OCI-LY1 (cell line): Measurements from ENCODE around the gene SELE.

Experiments used
- H2AFZ ChIP-seq: fragments of 200-600 bp; sonication (generic), shearing (Covaris generic); 2 replicates; pipeline ENCODE4 v1.6.0; 2014; ENCODE audit warnings: antibody characterized with exemption, mild to moderate bottlenecking, low read length
- H3F3A ChIP-seq: fragments of 200-600 bp; sonication (generic), shearing (Covaris generic); 2 replicates; pipeline ENCODE4 v1.6.0; 2014; ENCODE audit warnings: mild to moderate bottlenecking, antibody characterized with exemption, low read length, moderate library complexity; ENCODE audit not compliant: insufficient read depth
- H3K27ac ChIP-seq: fragments of 200-600 bp; sonication (generic); 2 replicates; pipeline ENCODE4 v1.5.1; 2014; ENCODE audit warnings: low read length, mixed run types, mild to moderate bottlenecking, low read depth; ENCODE audit not compliant: poor library complexity, severe bottlenecking
- H3K27me3 ChIP-seq: fragments of 200-600 bp; sonication (generic); 2 replicates; pipeline ENCODE4 v1.6.0; 2014; ENCODE audit warnings: antibody characterized with exemption, mild to moderate bottlenecking, low read length, moderate library complexity; ENCODE audit not compliant: insufficient read depth
- H3K36me3 ChIP-seq: fragments of 200-600 bp; sonication (generic); 2 replicates; pipeline ENCODE4 v1.6.1; 2014; ENCODE audit warnings: mild to moderate bottlenecking, antibody characterized with exemption, low read length, moderate library complexity, mixed read lengths; ENCODE audit not compliant: insufficient read depth
- H3K4me1 ChIP-seq: fragments of 200-600 bp; sonication (generic); 2 replicates; pipeline ENCODE4 v1.5.1; 2014; ENCODE audit warnings: mild to moderate bottlenecking, low read length, moderate library complexity; ENCODE audit not compliant: insufficient read depth, severe bottlenecking
- H3K4me2 ChIP-seq: fragments of 200-600 bp; sonication (generic), shearing (Covaris generic); 2 replicates; pipeline ENCODE4 v1.6.1; 2014; ENCODE audit warnings: low read length
- H3K4me3 ChIP-seq: fragments of 200-600 bp; sonication (generic); 2 replicates; pipeline ENCODE4 v1.5.1; 2014; ENCODE audit warnings: low read length, low read depth, mild to moderate bottlenecking, mixed read lengths; ENCODE audit not compliant: poor library complexity, severe bottlenecking
- H3K79me2 ChIP-seq: fragments of 200-600 bp; shearing (Covaris generic); 2 replicates; pipeline ENCODE4 v1.6.1; 2016; ENCODE audit warnings: mixed run types, low read length, mixed read lengths; ENCODE audit not compliant: insufficient read depth
- H3K9ac ChIP-seq: fragments of 200-600 bp; sonication (generic), shearing (Covaris generic); 2 replicates; pipeline ENCODE4 v1.6.1; 2014; ENCODE audit warnings: mild to moderate bottlenecking, low read length, mixed read lengths
- H3K9me2 ChIP-seq: fragments of 200-600 bp; sonication (generic), shearing (Covaris generic); 2 replicates; pipeline ENCODE4 v1.6.1; 2014; ENCODE audit warnings: low read depth, mild to moderate bottlenecking, low read length, mixed read lengths
- H3K9me3 ChIP-seq: fragments of 200-600 bp; shearing (Covaris generic); 2 replicates; pipeline ENCODE4 v1.6.1; 2014; ENCODE audit warnings: low read length, mixed read lengths
- H4K20me1 ChIP-seq: fragments of 200-600 bp; sonication (generic), shearing (Covaris generic); 2 replicates; pipeline ENCODE4 v1.6.0; 2016; ENCODE audit warnings: mild to moderate bottlenecking, low read length; ENCODE audit not compliant: insufficient read depth
- EZH2 ChIP-seq: fragments of 200-600 bp; sonication (generic), shearing (Covaris generic); IDR thresholded peaks from 2 replicates; pipeline ENCODE4 v1.8.0; 2017; ENCODE audit warnings: borderline replicate concordance, mixed run types, mild to moderate bottlenecking, antibody characterized with exemption, low read length, moderate library complexity, mixed read lengths
- TF ChIP-seq, protein P1 (sequence below): fragments of 200-600 bp; sonication (generic), shearing (Covaris generic); IDR thresholded peaks from 2 replicates; pipeline ENCODE4 v1.5.1; 2017; ENCODE audit warnings: mild to moderate bottlenecking, antibody characterized with exemption, low read length, moderate library complexity, mixed read lengths

Gene SELE

DNA sequence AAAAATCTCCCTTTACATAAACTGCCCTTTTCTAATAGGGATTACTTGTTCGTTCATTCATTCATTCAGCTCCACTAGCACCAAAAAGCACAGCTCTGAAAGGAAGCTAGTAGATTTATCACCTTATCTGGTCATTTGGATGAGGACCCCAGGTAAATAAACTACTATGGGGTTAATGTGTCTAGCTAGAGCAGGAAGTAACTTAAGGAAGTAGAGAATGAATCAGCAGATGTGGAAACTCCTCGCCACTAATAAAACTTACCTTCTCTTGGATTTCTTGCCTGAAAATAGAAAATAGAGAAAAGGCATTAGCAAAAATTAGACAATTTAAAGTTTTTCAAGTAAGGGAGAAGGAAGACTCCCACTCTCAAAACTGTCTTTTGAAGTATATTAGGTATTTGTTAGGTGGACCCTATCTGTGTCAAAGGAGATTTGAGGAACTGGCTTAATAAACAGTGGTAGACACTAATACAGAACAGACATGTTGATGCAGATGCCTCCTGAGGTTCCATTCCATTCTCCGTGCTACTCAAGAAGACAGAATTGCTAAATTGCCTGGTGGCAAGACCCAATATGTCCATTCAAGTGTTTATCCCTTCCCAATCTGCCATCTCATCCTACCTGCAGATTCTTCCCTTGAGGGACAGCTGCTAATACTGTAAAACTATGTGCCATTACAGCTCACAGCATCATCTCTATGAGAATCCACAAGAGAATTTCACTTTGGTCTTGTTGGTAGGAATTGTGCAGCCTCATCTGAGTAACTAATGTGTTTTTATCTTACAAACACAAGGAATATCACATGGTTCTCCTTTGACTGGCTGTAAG, 37.4 kb downstream of the SELE start:
- Histone ChIP-seq H3K4me3 (no peak overlapping the region), H3K4me2 (peak overlapping the region; percentile 49), H3K79me2 (no peaks in the 10 kb centered on the region), H4K20me1 (no peaks in the 10 kb centered on the region), H2AFZ (peak overlapping the region; percentile 15; the same call in 1 of the 2 replicates), H3K9ac (no peak overlapping the region; the same call in 1 of the 2 replicates), H3K9me3 (no peaks in the 10 kb centered on the region), H3K9me2 (no peaks in the 10 kb centered on the region), H3K27me3 (no peaks in the 10 kb centered on the region), H3K27ac (peak overlapping the region; percentile 83), H3K36me3 (no peaks in the 10 kb centered on the region), H3F3A (peaks cover 2% of the 10 kb centered on the region; the same call in 1 of the 2 replicates), H3K4me1 (peaks cover 85% of the 10 kb centered on the region)
- no peak for TF ChIP-seq EZH2
- TF ChIP-seq, protein P1, sequence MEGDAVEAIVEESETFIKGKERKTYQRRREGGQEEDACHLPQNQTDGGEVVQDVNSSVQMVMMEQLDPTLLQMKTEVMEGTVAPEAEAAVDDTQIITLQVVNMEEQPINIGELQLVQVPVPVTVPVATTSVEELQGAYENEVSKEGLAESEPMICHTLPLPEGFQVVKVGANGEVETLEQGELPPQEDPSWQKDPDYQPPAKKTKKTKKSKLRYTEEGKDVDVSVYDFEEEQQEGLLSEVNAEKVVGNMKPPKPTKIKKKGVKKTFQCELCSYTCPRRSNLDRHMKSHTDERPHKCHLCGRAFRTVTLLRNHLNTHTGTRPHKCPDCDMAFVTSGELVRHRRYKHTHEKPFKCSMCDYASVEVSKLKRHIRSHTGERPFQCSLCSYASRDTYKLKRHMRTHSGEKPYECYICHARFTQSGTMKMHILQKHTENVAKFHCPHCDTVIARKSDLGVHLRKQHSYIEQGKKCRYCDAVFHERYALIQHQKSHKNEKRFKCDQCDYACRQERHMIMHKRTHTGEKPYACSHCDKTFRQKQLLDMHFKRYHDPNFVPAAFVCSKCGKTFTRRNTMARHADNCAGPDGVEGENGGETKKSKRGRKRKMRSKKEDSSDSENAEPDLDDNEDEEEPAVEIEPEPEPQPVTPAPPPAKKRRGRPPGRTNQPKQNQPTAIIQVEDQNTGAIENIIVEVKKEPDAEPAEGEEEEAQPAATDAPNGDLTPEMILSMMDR = no peak

DNA sequence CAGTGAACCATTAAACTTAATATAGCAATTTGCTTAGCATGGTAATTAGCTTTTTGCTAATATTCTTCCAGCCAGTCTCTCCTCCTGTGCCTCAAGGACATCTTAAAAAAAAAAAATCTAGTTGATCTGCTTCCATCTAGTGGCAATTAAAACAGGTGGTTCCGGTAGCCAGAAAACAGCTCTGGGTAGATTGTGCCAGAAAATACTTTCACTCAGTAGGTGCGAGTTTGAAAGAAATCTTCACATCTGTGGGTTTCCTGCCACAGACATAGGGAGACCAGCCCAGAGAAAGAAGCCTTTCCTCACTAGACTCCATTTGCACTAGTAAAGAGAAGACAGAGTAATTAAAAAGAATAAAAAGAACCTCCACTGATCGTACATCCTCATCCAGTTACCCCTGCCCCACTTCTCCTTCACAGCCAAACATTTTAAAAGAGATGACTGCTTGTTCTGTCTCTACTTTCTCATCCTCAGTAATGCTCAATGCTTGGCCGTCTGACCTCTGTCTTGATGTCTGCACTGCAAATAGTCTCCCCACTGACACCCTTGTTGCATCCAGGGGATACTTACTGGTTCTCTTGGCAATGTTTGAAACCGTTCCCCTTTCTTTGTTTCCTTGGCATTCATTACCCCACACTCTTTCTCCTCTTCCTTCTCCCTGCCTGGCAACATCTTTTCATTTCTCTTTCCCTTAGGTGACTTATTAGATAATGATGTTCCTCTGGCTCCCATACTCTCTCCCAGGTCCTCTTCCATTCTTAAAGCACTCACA, 39.4 kb downstream of the SELE start:
- Histone ChIP-seq H3K4me1 (peaks cover 96% of the 10 kb centered on the region), H3K4me3 (no peak overlapping the region), H2AFZ (0 out of 2 replicates have a peak overlapping the region, but pooled peaks have one; percentile 75), H3K36me3 (no peaks in the 10 kb centered on the region), H4K20me1 (no peaks in the 10 kb centered on the region), H3K9me2 (no peaks in the 10 kb centered on the region), H3K27ac (peak overlapping the region; percentile 83), H3F3A (peaks cover 2% of the 10 kb centered on the region; the same call in 1 of the 2 replicates), H3K27me3 (no peaks in the 10 kb centered on the region), H3K9ac (peak overlapping the region; percentile 34; the same call in 1 of the 2 replicates), H3K79me2 (no peaks in the 10 kb centered on the region), H3K9me3 (no peaks in the 10 kb centered on the region), H3K4me2 (peak overlapping the region; percentile 43)
- TF ChIP-seq, protein P1 = peak; percentile 62
- TF ChIP-seq EZH2 = no peak

DNA sequence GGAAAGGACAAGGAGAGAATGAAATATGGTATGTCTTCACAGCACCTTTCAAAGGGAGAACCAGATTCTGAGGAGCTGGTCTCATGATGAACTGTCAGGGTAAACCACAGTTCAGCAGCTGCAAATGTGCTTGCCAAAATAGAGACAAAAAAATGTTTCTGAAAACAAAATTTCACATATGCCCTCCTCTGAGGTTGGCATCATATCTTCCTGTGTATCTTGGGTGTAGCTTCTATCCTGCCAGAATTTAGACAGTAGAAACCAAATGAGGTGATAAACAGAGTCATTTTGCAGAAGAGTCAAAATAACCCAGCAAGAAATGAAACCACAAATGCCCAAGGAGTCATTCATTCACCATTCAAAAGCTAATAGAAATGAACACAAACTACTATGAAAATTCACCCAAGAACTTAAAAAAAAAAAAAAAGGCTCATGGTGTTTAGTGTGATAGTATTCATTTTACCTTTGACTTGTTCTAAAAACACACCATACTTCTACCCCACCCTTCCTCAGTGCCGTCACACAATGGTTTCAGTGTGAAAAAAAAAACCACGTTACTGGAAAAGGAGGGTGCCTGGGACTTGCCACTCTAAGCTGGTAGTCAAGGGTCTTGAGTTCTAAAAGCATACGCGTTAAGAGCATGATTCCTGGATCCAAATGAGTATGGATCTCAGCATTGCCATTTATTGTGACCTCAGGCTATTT, 41.0 kb downstream of the SELE start:
- no peaks in the 10 kb centered on the region for H3K9me2 ChIP-seq
- H4K20me1 ChIP-seq = no peaks in the 10 kb centered on the region
- peaks cover 2% of the 10 kb centered on the region; the same call in 1 of the 2 replicates for H3F3A ChIP-seq
- H3K79me2 ChIP-seq = no peaks in the 10 kb centered on the region
- peak overlapping the region; percentile 83 for H3K27ac ChIP-seq
- no peaks in the 10 kb centered on the region for H3K36me3 ChIP-seq
- H3K27me3 ChIP-seq = no peaks in the 10 kb centered on the region
- H2AFZ ChIP-seq = peak overlapping the region; percentile 25; the same call in 1 of the 2 replicates
- H3K9ac ChIP-seq = peak overlapping the region; percentile 23; the same call in 1 of the 2 replicates
- TF ChIP-seq, protein P1 = no peak
- TF ChIP-seq EZH2 = no peak
- H3K4me1 ChIP-seq = peaks cover 85% of the 10 kb centered on the region
- H3K4me3 ChIP-seq = no peak overlapping the region
- no peaks in the 10 kb centered on the region for H3K9me3 ChIP-seq
- H3K4me2 ChIP-seq = peak overlapping the region; percentile 31
